ENCODE results near the gene PGLYRP4.

PGLYRP4 gene, protein sequence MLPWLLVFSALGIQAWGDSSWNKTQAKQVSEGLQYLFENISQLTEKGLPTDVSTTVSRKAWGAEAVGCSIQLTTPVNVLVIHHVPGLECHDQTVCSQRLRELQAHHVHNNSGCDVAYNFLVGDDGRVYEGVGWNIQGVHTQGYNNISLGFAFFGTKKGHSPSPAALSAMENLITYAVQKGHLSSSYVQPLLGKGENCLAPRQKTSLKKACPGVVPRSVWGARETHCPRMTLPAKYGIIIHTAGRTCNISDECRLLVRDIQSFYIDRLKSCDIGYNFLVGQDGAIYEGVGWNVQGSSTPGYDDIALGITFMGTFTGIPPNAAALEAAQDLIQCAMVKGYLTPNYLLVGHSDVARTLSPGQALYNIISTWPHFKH

DNA sequence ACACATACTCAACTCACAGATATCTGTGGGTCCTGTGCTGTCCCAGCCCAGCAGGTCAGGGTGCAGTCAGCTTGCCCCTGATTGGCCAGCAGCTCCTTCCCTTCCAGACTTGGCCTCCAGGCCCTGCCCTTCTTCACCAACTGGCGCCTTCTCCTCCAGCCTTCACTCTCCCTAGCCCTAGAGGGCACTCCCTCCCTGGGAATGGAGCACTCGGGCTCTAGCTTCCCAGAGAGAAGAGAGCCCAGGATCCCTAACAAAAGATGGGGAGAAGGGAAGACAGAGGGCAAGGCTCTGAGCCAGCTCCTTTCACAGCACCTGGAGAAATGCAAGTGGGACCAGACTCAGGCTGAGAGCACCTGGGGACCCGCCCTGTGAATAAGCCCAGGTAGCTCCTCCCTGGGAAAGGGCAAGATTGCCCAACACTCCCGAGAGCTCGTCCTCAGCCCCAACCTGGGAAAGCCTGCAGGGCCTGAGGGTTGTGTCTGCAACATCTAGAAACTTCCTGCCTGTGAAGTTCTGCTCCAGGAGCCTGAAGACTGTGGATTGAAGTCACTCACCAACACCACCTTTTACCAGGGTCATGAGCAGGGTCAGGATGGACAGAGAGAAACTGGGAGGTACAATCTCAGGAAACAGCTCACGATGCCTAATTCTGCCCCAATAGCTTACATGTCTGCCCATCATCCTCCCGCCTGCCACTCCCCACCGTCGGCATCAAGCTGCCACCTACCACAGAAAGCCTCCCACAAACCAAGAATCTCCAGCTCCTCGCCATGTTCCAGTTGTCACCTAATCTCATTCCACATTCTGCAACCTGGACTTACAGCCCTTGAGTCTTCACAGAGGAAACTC is at the start of gene PGLYRP4:
TSS of gene PGLYRP4 (minus strand) at position 331 of the 852 bp plus-strand sequence. CDS start 909 bp downstream, outside the sequence.
- DNase-seq (ENCODE audit: low read depth, low spot score), result no peak
- in situ Hi-C loops (cut with HindIII; ENCODE audit: low sequenced_read_pairs), result no loop called here
- TF ChIP-seq, protein P1, sequence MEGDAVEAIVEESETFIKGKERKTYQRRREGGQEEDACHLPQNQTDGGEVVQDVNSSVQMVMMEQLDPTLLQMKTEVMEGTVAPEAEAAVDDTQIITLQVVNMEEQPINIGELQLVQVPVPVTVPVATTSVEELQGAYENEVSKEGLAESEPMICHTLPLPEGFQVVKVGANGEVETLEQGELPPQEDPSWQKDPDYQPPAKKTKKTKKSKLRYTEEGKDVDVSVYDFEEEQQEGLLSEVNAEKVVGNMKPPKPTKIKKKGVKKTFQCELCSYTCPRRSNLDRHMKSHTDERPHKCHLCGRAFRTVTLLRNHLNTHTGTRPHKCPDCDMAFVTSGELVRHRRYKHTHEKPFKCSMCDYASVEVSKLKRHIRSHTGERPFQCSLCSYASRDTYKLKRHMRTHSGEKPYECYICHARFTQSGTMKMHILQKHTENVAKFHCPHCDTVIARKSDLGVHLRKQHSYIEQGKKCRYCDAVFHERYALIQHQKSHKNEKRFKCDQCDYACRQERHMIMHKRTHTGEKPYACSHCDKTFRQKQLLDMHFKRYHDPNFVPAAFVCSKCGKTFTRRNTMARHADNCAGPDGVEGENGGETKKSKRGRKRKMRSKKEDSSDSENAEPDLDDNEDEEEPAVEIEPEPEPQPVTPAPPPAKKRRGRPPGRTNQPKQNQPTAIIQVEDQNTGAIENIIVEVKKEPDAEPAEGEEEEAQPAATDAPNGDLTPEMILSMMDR (IDR thresholded peaks at IDR 0.05; ENCODE audit: low read depth, low read length), result no peak

DNA sequence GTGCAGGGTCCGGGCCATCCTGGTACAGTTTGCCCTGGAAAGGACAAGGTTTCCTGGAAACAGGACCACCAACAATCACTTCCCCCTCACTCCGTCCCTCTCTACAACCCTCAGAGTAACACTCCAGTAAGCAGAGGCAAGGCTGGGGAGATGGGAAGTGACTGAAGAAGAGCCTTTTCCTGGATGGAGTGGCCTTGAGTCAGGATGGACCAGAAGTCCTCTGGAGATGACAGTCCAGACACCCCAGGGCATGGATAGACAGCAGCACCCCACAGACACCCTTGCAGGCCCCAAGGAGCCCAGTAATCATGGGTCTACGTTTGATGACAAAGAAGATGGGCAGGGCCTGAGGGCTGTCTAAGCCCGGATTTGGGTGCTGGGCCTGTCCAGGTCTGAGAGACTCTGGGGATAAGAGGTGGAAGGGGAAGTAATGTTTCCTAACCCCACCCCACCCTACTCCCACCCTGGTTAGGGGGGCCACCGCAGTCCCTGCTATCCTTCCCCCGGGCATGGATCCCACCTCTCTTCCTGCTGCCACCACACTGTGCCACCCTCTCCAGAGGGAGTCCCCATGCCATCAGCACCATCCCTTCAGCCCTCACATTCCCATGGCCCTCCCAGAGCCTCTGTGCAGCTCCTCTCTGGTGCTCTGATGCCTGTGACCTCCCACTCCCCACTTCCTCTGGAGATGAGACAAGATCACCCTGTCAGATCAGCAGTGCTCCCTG is 49.4 kb upstream of the PGLYRP4 start:
- TF ChIP-seq, protein P1 (IDR thresholded peaks at IDR 0.05; ENCODE audit: low read depth, low read length), result no peak
- no peak for DNase-seq (ENCODE audit: low read depth, low spot score)
- no peak overlapping the region for H3K4me3 ChIP-seq (ENCODE audit: low read depth, low read length)
- in situ Hi-C loops (cut with HindIII; ENCODE audit: low sequenced_read_pairs), result no loop called here

More for the DNA sequence above, at the start of gene PGLYRP4:
- H3K4me3 ChIP-seq (ENCODE audit: low read depth, low read length), result no peak within 1 kb of the TSS

DNA sequence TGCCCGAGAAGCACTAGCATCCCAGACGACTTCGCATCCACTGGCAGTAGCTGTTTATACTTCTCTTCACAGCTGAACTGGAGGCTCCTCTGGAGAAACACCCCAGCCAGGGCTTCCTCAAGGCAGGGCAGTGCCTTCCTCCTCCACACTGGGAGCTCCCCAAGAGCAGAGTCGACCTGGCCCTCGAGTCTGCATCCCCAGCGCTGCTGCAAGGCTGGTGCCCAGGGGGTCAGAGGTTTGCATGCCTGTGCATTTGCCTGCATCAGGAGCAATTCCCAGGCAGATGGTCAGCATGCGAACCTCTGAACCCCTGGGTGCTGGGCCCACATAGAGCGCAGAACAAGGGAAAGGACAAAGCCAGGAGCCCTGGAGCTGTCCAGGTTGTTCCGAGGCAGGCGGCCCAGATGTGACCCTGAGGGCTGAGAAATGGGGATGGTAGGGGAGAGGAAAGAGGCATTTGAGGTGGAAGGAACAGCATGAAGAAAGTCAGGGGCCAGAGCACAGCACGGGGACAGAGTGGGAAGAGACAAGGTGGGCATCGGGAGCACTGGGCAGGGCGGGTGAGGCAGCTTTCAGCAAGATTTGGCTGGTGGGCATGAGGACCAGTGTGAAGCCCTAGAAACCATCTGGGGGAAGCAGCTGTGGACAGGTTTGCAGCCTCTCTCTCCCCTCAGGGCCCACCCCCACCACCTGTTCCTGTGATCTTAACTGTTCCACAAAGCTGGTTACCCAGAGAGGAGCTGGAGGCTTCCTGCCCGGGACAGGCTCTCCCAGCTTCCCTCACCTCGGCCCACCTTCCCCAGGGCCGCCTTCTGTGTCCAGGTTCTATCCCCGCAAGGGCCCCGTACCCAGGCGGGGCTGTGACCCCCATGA is 48.6 kb upstream of the PGLYRP4 start:
- TF ChIP-seq, protein P1 (IDR thresholded peaks at IDR 0.05; ENCODE audit: low read depth, low read length), result no peak
- in situ Hi-C loops (cut with HindIII; ENCODE audit: low sequenced_read_pairs), result no loop called here

DNA sequence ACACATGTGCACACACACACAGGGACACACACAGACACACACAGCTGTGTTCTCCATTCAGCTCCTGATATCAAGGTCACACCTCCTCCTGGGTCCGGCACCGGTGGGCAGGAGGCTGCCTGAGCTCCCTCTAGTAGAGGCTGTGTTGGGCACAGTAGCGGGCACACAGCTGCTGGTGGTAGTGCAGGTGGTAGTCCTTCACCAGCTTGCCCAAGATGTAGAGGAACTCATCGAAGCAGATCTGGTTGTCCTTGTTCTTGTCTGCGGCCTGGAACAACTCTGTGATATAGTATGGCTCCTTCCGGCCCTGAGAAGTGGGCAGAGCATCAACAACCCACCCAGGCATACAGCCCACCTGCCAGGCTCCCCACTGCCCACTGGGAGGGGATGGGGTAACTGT is 47.8 kb upstream of the PGLYRP4 start:
- H3K4me3 ChIP-seq (ENCODE audit: low read depth, low read length), result no peak overlapping the region
- TF ChIP-seq, protein P1 (IDR thresholded peaks at IDR 0.05; ENCODE audit: low read depth, low read length), result no peak
- in situ Hi-C loops (cut with HindIII; ENCODE audit: low sequenced_read_pairs), result no loop called here
- no peak for DNase-seq (ENCODE audit: low read depth, low spot score)

More for the DNA sequence above, 48.6 kb upstream of the PGLYRP4 start:
- H3K4me3 ChIP-seq (ENCODE audit: low read depth, low read length), result no peak overlapping the region
- no peak for DNase-seq (ENCODE audit: low read depth, low spot score)

DNA sequence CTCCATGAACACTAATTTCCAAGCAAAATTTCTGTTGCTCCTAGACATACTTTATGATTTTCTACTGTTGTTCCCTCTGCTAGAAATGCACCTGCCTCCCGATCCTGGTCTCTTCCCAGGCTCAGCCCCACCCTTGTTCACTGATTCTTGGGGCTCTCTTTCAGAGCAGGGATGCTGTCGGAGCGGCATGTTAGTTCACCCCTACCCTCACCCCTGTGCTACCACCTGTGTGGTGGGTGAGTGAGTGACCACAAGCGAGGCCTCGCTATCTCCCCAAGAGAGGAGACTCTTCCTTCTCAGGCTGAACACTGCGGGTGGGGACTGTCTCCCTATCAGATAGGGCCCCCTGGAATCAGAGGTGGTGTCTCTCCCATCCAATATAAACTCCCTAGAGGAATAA is 47.1 kb upstream of the PGLYRP4 start:
- no peak overlapping the region for H3K4me3 ChIP-seq (ENCODE audit: low read depth, low read length)
- in situ Hi-C loops (cut with HindIII; ENCODE audit: low sequenced_read_pairs), result no loop called here
- no peak for DNase-seq (ENCODE audit: low read depth, low spot score)
- TF ChIP-seq, protein P1 (IDR thresholded peaks at IDR 0.05; ENCODE audit: low read depth, low read length), result no peak

Data from astrocyte of the spinal cord (primary cell).